HepG2 (cell line): Measurements from ENCODE around the gene NR2C1. TPM values are rescaled to one million over a fixed set of nuclear protein-coding genes. Genes with fewer than 3 reads are reported as not detected.

ENCODE experiments used
- DMAP1 ChIP-seq: IDR thresholded peaks from 2 replicates; pipeline ENCODE4 v1.6.1; 2016
- FOSL2 ChIP-seq: sonication (generic); formaldehyde crosslinking; IDR thresholded peaks from 2 replicates; pipeline ENCODE4 v1.4.0; 2020; ENCODE audit warnings: missing genetic modification reagents
- GFI1 ChIP-seq: sonication (generic); formaldehyde crosslinking; IDR thresholded peaks from 2 replicates; pipeline ENCODE4 v1.5.0; 2020; ENCODE audit warnings: missing genetic modification reagents, mild to moderate bottlenecking, borderline replicate concordance
- KAT8 ChIP-seq: IDR thresholded peaks from 2 replicates; pipeline ENCODE4 v1.6.1; 2016; ENCODE audit warnings: missing genetic modification reagents, missing compliant biosample characterization
- KDM5A ChIP-seq: fragments of 200-600 bp; sonication (generic); IDR thresholded peaks from 2 replicates; pipeline ENCODE4 v1.7.0; 2018; ENCODE audit warnings: antibody characterized with exemption, mild to moderate bottlenecking, low read length, borderline replicate concordance
- KIAA2018 ChIP-seq: sonication (generic); formaldehyde crosslinking; IDR thresholded peaks from 2 replicates; pipeline ENCODE4 v1.5.0; 2020; ENCODE audit warnings: mild to moderate bottlenecking, missing genetic modification reagents, borderline replicate concordance
- KLF9 ChIP-seq: IDR thresholded peaks from 2 replicates; pipeline ENCODE4 v1.6.1; 2016; ENCODE audit warnings: low read depth
- NKX3-1 ChIP-seq: sonication (generic); formaldehyde crosslinking; IDR thresholded peaks from 2 replicates; pipeline ENCODE4 v1.5.0; 2020; ENCODE audit warnings: missing genetic modification reagents
- RFXANK ChIP-seq: IDR thresholded peaks from 2 replicates; pipeline ENCODE4 v1.6.1; 2016
- SMAD3 ChIP-seq: sonication (generic); formaldehyde crosslinking; IDR thresholded peaks from 2 replicates; pipeline ENCODE4 v1.4.0; 2020; ENCODE audit warnings: missing genetic modification reagents
- SPEN ChIP-seq: sonication (generic); formaldehyde crosslinking; IDR thresholded peaks from 2 replicates; pipeline ENCODE4 v1.5.1; 2020; ENCODE audit warnings: low read depth, mild to moderate bottlenecking, missing genetic modification reagents
- TRIM24 ChIP-seq: sonication (generic); formaldehyde crosslinking; IDR thresholded peaks from 2 replicates; pipeline ENCODE4 v1.8.0; 2022; ENCODE audit warnings: mild to moderate bottlenecking, missing genetic modification reagents
- ZBTB26 ChIP-seq: IDR thresholded peaks from 2 replicates; pipeline ENCODE4 v1.6.1; 2016; ENCODE audit warnings: missing compliant biosample characterization, missing genetic modification reagents, borderline replicate concordance
- ZIK1 ChIP-seq: sonication (generic); formaldehyde crosslinking; IDR thresholded peaks from 2 replicates; pipeline ENCODE4 v1.5.0; 2020; ENCODE audit warnings: mild to moderate bottlenecking, low read depth, missing genetic modification reagents, borderline replicate concordance
- ZNF280B ChIP-seq: sonication (generic); formaldehyde crosslinking; IDR thresholded peaks from 2 replicates; pipeline ENCODE4 v1.5.0; 2020; ENCODE audit warnings: missing genetic modification reagents, mild to moderate bottlenecking, borderline replicate concordance
- ZSCAN31 ChIP-seq: sonication (generic); formaldehyde crosslinking; IDR thresholded peaks from 2 replicates; pipeline ENCODE4 v1.5.0; 2020; ENCODE audit warnings: low read depth, mild to moderate bottlenecking, missing genetic modification reagents
- polyA plus RNA-seq, 8 experiments: library from polyadenylated mRNA; depleted of rRNA in 3 of 8; stranded (reverse) in 7 of 8; unstranded in 1 of 8; fragments of >200 nt; fragmentation: Illumina TruSeq in 4 of 8; extraction: Trizol in 4 of 8; gene quantifications; 2 replicates each; pipeline versions ENCODE4 v1.2.1 to v1.2.3, GENCODE V29; 2011 to 2016; ENCODE audit warnings: low read depth in 4 of 8, missing spikeins in 1 of 8, mixed read lengths in 1 of 8; ENCODE audit not compliant: insufficient read depth in 1 of 8
- total RNA-seq, 5 experiments: library from RNA; depleted of rRNA; stranded (reverse); fragments of >200 nt; fragmentation: Illumina TruSeq; extraction: Trizol; gene quantifications; 2 replicates each; pipeline ENCODE4 v1.2.3, GENCODE V29; 2016; ENCODE audit warnings: low read depth in 1 of 5

NR2C1 gene
- total and polyA plus RNA-seq, 2 of the 13 experiments (the other 11 are each of a cell fraction or from before 2014, with no cell fraction given) = 38.0 to 70.8 TPM

GRCh38 chr12:95072900-95073697 lies at the start of gene NR2C1 (continued):
- TF ChIP-seq SMAD3 (CRISPR knock-in tag) (peak; percentile 22; the same call in 1 of the 2 replicates), DMAP1 (peak; percentile 70; the same call in 1 of the 2 replicates), ZNF280B (CRISPR knock-in tag) (0 out of 2 replicates have a peak, but pooled peaks have one; percentile 66), KDM5A (peak; percentile 86), ZSCAN31 (CRISPR knock-in tag) (peak; percentile 80; the same call in 1 of the 2 replicates), FOSL2 (CRISPR knock-in tag) (0 out of 2 replicates have a peak, but pooled peaks have one; percentile 15), GFI1 (CRISPR knock-in tag) (peak; percentile 41; the same call in 1 of the 2 replicates), NKX3-1 (0 out of 2 replicates have a peak, but pooled peaks have one; percentile 30), ZBTB26 (CRISPR knock-in tag) (peak; percentile 54; the same call in 1 of the 2 replicates), SPEN (CRISPR knock-in tag) (peak; percentile 79), KLF9 (CRISPR knock-in tag) (no peak), KIAA2018 (CRISPR knock-in tag) (no peak), TRIM24 (CRISPR knock-in tag) (no peak), ZIK1 (CRISPR knock-in tag) (0 out of 2 replicates have a peak, but pooled peaks have one; percentile 56), RFXANK (CRISPR knock-in tag) (0 out of 2 replicates have a peak, but pooled peaks have one; percentile 3), KAT8 (peak; percentile 84)
